Lower leg skin (tissue), 4 donors: ENCODE measurements around the gene SYT1. TPM values are rescaled to one million over a fixed set of nuclear protein-coding genes. Genes with fewer than 3 reads are reported as not detected.

Experiments used
- DNase-seq, 2 donors: peaks; one replicate each; pipeline ENCODE4 v3.0.0-alpha.2; 2019; ENCODE audit warnings: low spot score in 2 of 2
- H3K4me3 ChIP-seq: fragments of 200-600 bp; sonication (generic); 2 replicates; pipeline ENCODE4 v1.5.1; 2017; ENCODE audit warnings: mild to moderate bottlenecking, low read depth; ENCODE audit not compliant: poor library complexity, severe bottlenecking
- CTCF ChIP-seq, 3 donors: fragments of 450-650 bp; IDR thresholded peaks; one replicate each; pipeline ENCODE4 v1.5.1; 2016; ENCODE audit warnings: antibody characterized with exemption in 3 of 3, mild to moderate bottlenecking in 3 of 3, moderate library complexity in 2 of 3
- POLR2A ChIP-seq, 2 donors: fragments of 450-650 bp; IDR thresholded peaks; one replicate each; pipeline ENCODE4 v1.6.1; 2016 to 2017; ENCODE audit warnings: antibody characterized with exemption in 2 of 2, mild to moderate bottlenecking in 1 of 2, moderate library complexity in 1 of 2
- WGBS, 2 donors: methylation state at CpG; one replicate each; pipeline ENCODE4 v1.1.5; 2018; 5-methylcytosine and 5-hydroxymethylcytosine counted together
- intact Hi-C: fragments of 100-400 bp; cut with DNase I; formaldehyde crosslinking; loops from one replicate; pipeline ENCODE4 v1.15.0; 2023; ENCODE audit warnings: low total_unique reads
- total RNA-seq, 4 donors: library from RNA; depleted of rRNA; stranded (reverse); fragments of >200 nt; gene quantifications; one replicate each; pipeline ENCODE4 v1.1.0, GENCODE V29; 2016

Gene SYT1
- total RNA-seq, 4 donors from 2014 or later: 0.15 to 0.49 (median 0.29) TPM

DNA sequence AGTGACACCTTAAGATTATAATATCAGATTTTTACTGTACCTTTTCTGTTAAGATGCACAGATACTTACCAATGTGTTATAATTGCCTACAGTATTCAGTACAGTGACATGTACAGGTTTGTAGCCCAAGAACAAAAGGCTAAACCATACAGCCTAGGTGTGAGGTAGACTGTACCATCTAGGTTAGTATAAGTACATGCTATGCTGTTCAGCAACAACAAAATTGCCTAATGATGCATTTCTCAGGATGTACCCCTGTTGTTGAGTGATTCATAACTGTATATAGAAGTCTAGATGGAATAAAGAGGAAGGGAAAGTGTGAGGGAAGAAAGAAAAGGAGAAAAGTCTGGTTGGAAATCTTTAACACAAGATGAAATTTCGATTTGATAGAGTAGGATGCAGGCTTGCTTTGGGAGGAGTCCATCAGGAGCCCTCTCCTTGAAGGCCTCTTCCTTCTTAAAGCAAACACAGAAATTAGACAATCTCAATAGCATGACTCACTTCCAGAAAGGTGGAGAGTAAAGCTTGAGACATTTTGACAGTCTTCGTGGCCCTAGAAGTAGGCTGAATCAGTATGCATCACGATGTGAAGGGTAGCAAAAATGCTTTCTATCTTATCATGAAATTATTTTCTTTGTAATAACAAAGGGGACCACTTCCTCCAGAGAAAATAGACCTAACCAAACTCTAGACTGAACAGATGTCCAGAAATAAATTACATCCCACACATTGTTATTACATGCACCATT lies 191.5 kb downstream of the SYT1 start:
- no peak for TF ChIP-seq POLR2A (IDR thresholded peaks at IDR 0.05)
- TF ChIP-seq CTCF (IDR thresholded peaks at IDR 0.05): no peak
- DNase-seq: no peak
- 74 to 76% methylated on average over 3 of the region's 3 CpGs for WGBS, 2 donors
- intact Hi-C loops: no loop called here
- H3K4me3 ChIP-seq: no peak overlapping the region

DNA sequence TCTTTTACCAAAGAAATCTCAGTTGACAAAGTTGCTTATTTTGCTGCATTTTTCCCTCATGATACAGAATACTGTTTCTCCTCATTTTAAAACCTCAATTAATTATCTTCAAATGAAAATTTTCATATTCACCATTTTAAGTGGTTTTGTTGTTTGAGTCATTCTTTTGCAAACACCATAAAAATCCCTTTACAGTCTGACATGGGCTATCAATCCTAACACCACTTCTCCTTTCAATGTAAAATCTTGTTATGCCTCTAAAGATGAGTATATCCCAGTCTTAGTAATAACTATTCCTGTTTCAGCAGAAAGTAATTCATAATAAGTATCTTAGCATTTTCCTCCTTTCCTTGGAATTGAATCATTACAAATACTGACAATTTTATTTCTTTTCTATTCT lies 192.2 kb downstream of the SYT1 start:
- intact Hi-C loops: no loop called here
- TF ChIP-seq CTCF (IDR thresholded peaks at IDR 0.05) (no peak), POLR2A (IDR thresholded peaks at IDR 0.05) (no peak)
- DNase-seq: no peak
- no peak overlapping the region for H3K4me3 ChIP-seq

DNA sequence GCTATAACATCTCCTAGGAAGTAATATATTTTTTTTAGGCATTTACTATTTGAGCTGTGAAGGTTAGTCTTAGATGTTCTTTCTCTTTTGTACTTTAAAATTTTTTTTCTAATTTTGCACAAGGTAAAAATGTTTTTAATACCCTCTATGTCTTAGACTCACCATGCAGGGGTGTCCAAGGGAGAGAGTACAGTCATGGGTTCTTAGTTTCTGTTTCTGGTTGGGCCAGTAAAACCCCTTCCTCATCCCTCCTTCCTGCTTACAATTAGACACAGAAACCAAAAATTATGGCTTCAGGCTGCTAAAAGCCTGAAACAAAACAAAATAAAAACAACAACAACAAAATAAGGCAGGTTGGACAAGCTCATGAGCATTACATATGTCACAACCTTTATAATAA lies 193.0 kb downstream of the SYT1 start:
- H3K4me3 ChIP-seq: no peak overlapping the region
- no peak for DNase-seq
- TF ChIP-seq POLR2A (IDR thresholded peaks at IDR 0.05): no peak
- TF ChIP-seq CTCF (IDR thresholded peaks at IDR 0.05): no peak
- intact Hi-C loops: no loop called here

DNA sequence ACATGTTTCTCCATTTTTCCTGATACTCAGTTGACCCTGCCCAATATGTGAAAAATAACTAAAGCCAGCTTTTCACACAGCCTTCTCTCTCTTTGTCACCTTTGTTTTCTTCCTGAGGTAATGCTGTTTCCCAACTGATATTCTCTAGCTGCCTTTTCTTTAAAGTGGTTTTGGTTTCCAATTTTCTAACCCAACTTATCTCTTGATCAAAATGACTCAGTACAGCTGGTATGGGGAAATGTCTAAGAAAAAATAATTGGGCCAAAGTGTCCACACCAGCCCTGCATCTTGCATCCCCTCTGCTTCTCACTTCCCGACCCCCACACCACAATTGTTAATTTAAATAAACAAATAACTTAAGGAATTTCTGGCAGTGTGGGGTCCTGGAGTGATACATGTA lies 193.8 kb downstream of the SYT1 start:
- no peak overlapping the region for H3K4me3 ChIP-seq
- TF ChIP-seq CTCF (IDR thresholded peaks at IDR 0.05): no peak
- DNase-seq: no peak
- intact Hi-C loops: no loop called here
- WGBS, 2 donors: 59 to 63% methylated on average over 1 of the region's 1 CpG

DNA sequence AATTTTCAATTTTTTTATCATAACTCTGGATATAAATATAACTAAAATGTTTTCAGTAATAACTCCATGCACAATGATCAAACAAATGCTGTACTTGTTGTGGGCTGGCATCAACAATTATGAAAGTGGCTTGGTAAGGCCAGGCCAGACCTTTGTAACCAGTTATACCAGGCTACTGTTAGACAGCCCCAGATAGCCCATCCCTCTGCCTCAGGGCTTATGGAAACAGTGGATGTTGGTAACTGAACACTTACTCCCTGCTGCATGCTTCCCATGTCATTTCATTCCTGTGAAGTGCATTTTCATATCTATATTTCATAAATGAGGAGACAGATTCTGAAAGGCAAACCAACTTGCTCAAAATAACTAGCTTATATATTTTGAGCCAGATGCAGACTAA lies 195.0 kb downstream of the SYT1 start:
- intact Hi-C loops: no loop called here
- no peak for DNase-seq
- no peak overlapping the region for H3K4me3 ChIP-seq
- TF ChIP-seq CTCF (IDR thresholded peaks at IDR 0.05) (no peak), POLR2A (IDR thresholded peaks at IDR 0.05) (no peak)

GRCh38 chr12:79063258-79063657 lies 198.7 kb downstream of the SYT1 start:
- intact Hi-C loops: no loop called here
- WGBS, 2 donors: 6 to 14% methylated on average over 1 of the region's 1 CpG
- DNase-seq: no peak
- TF ChIP-seq POLR2A (IDR thresholded peaks at IDR 0.05): no peak
- TF ChIP-seq CTCF (IDR thresholded peaks at IDR 0.05): no peak
- no peak overlapping the region for H3K4me3 ChIP-seq
